WTC11 (cell line): ENCODE data around the gene HSF2BP. TPM values are rescaled to one million over a fixed set of nuclear protein-coding genes. Genes with fewer than 3 reads are reported as not detected.
"Not testable (repeated sequence)": the region's sequence is repeated elsewhere in the genome, so short reads cannot be mapped to it uniquely, and the experiment has no call there.

ENCODE experiments used
- ATAC-seq: fragments of 200-7000 bp; cut with Tn5 transposase; 2 replicates; pipeline ENCODE4 v1.10.0; 2021; ENCODE audit warnings: mild to moderate bottlenecking, moderate library complexity
- CTCF ChIA-PET: fragments of 300-600 bp; sonication (Branson Sonifier 250); formaldehyde crosslinking; loops from one replicate; lab custom pipeline; 2021; ENCODE audit warnings: antibody characterized with exemption; lab: Charles Lee
- POLR2A ChIA-PET: fragments of 350-600 bp; sonication (Branson Sonifier 250); formaldehyde crosslinking; loops from one replicate; lab custom pipeline; 2021; ENCODE audit warnings: antibody characterized with exemption; lab: Charles Lee
- DNase-seq: peaks from one replicate; pipeline ENCODE4 v3.0.0; 2021; ENCODE audit warnings: low spot score
- H3K27ac Mint-ChIP-seq: 2 replicates; pipeline ENCODE4 v1.8.0; 2021; ENCODE audit warnings: mixed read lengths
- H3K27me3 Mint-ChIP-seq: 2 replicates; pipeline ENCODE4 v1.8.0; 2021; ENCODE audit warnings: low read depth, mild to moderate bottlenecking, moderate library complexity, mixed read lengths
- H3K36me3 Mint-ChIP-seq: 2 replicates; pipeline ENCODE4 v1.8.0; 2021; ENCODE audit warnings: mixed read lengths
- H3K4me1 Mint-ChIP-seq: 2 replicates; pipeline ENCODE4 v1.8.0; 2022; ENCODE audit warnings: mixed read lengths
- H3K4me3 Mint-ChIP-seq: 2 replicates; pipeline ENCODE4 v1.8.0; 2021; ENCODE audit warnings: mild to moderate bottlenecking, moderate library complexity, mixed read lengths
- H3K9me3 Mint-ChIP-seq: 2 replicates; pipeline ENCODE4 v1.8.0; 2021; ENCODE audit warnings: mixed read lengths
- microRNA-seq: library from miRNA; unstranded; fragments of <30 nt; microRNA quantifications from one replicate; pipeline ENCODE4 v1.2.0, GENCODE V29; 2022; ENCODE audit warnings: borderline number of aligned reads
- total RNA-seq: library from RNA; stranded (reverse); gene quantifications from 3 replicates; pipeline ENCODE4 v1.2.3, GENCODE V29; 2021

HSF2BP gene
- total RNA-seq, 1 experiment from 2014 or later: 1.1 TPM

- ATAC-seq, H3K27me3 Mint-ChIP-seq, H3K9me3 Mint-ChIP-seq, CTCF ChIA-PET, POLR2A ChIA-PET, H3K4me1 Mint-ChIP-seq, H3K27ac Mint-ChIP-seq, H3K36me3 Mint-ChIP-seq, DNase-seq, H3K4me3 Mint-ChIP-seq: not testable (repeated sequence)
Observed at GRCh38 chr21:43479197-43479596, 180.1 kb downstream of the HSF2BP start.

Small RNA genes within 50 kb of the gene (microRNA-seq; reads per million reads assigned to microRNA genes)
- gene MIR6070: not detected

Other genes with a start within 250 kb of the HSF2BP start
- 3.7 to 3.9 TPM (median 3.8 TPM) in 3 replicates for gene SIK1, start 232.4 kb downstream of the HSF2BP start, total RNA-seq
- 62.2 to 74.9 TPM (median 64.0 TPM) in 3 replicates for gene RRP1B, start 72 bp upstream of the HSF2BP start, total RNA-seq
- 116 to 123 TPM (median 120 TPM) in 3 replicates for gene PDXK, start 59.6 kb upstream of the HSF2BP start, total RNA-seq
- 35.2 to 38.6 TPM (median 36.1 TPM) in 3 replicates for gene CSTB, start 116.8 kb upstream of the HSF2BP start, total RNA-seq
- gene RRP1, start 130.1 kb upstream of the HSF2BP start, total RNA-seq: 45.0 to 53.0 TPM (median 45.9 TPM) in 3 replicates
- gene AGPAT3, start 205.7 kb upstream of the HSF2BP start, total RNA-seq: 5.6 to 9.7 TPM (median 9.4 TPM) in 3 replicates